Superior temporal gyrus (tissue), 1 donor: ENCODE results near the gene MOB3C.

ENCODE experiments used
- DNase-seq: peaks from one replicate; pipeline ENCODE4 v3.0.0-alpha.2; 2016; ENCODE audit errors: extremely low spot score

MOB3C gene

GRCh38 chr1:46575778-46576177, 40.8 kb downstream of the MOB3C start:
- DNase-seq = no peak

- no peak for DNase-seq
These were observed 41.3 kb downstream of the MOB3C start for GRCh38 chr1:46575300-46575699.

- no peak for DNase-seq
These were observed 44.9 kb downstream of the MOB3C start for GRCh38 chr1:46571691-46572225.

- no peak for DNase-seq
These were observed 46.5 kb downstream of the MOB3C start for GRCh38 chr1:46569884-46570725.

- no peak for DNase-seq
These were observed 47.5 kb downstream of the MOB3C start for GRCh38 chr1:46569116-46569515.

- no peak for DNase-seq
These were observed 48.1 kb downstream of the MOB3C start for GRCh38 chr1:46568461-46568891.

- DNase-seq = no peak
These were observed 53.3 kb downstream of the MOB3C start for GRCh38 chr1:46563341-46563740.

- DNase-seq = no peak
These were observed 54.1 kb downstream of the MOB3C start for GRCh38 chr1:46562498-46562897.

GRCh38 chr1:46558966-46559365, 57.6 kb downstream of the MOB3C start:
- DNase-seq = no peak

GRCh38 chr1:46558141-46558963, 58.3 kb downstream of the MOB3C start:
- DNase-seq = no peak
